ENCODE data around the gene PLEKHM3. TPM values are rescaled to one million over a fixed set of nuclear protein-coding genes. Genes with fewer than 3 reads are reported as not detected.

The PLEKHM3 gene
- total and polyA plus RNA-seq, 4 donors: 3.0 to 18.3 (median 5.5) TPM

- Histone ChIP-seq H3K27me3 (ENCODE audit: control insufficient read depth in 4 of 4, insufficient read depth in 4 of 4, low read length in 3 of 4) (no peaks in the 10 kb centered on the region), H3K4me1 (ENCODE audit: control insufficient read depth in 4 of 4, insufficient read depth in 4 of 4, low read length in 3 of 4) (no peaks in the 10 kb centered on the region), H3K36me3 (ENCODE audit: control insufficient read depth in 4 of 4, insufficient read depth in 3 of 4, low read depth in 1 of 4, low read length in 3 of 4) (no peaks in the 10 kb centered on the region), H3K27ac (ENCODE audit: low read depth in 1 of 2, low read length in 2 of 2) (no peak overlapping the region), H3K9ac (ENCODE audit: low read depth in 1 of 2, low read length in 2 of 2) (no peak overlapping the region), H3K4me3 (ENCODE audit: low read depth in 1 of 3, low read length in 3 of 3) (no peak overlapping the region), H3K9me3 (ENCODE audit: control insufficient read depth in 4 of 4, low read length in 3 of 4) (no peaks in the 10 kb centered on the region)
- DNase-seq (ENCODE audit: low spot score): no peak
- WGBS: 76% methylated on average over 4 of the region's 4 CpGs
- TF ChIP-seq EGR1 (IDR thresholded peaks at IDR 0.05; ENCODE audit: low read depth in 2 of 2): no peak
- TF ChIP-seq YY1 (IDR thresholded peaks at IDR 0.05): no peak
- TF ChIP-seq GABPA (IDR thresholded peaks at IDR 0.05 in 1 of 2, conservative IDR thresholded peaks at IDR 0.05 in 1 of 2): no peak
- TF ChIP-seq CTCF (IDR thresholded peaks at IDR 0.05; ENCODE audit: low read depth, low read length, missing input control): no peak
- no peak for TF ChIP-seq JUND (IDR thresholded peaks at IDR 0.05)
- no peak for TF ChIP-seq FOXA2 (IDR thresholded peaks at IDR 0.05)
- no peak for TF ChIP-seq REST (IDR thresholded peaks at IDR 0.05)
- no peak for TF ChIP-seq ZBTB33 (IDR thresholded peaks at IDR 0.05)
- TF ChIP-seq MAX (IDR thresholded peaks at IDR 0.05): no peak
- TF ChIP-seq NR2F2 (IDR thresholded peaks at IDR 0.05): no peak
Measured at GRCh38 chr2:208069186-208069585, 43.9 kb upstream of the PLEKHM3 start.

GRCh38 chr2:208066016-208066415, 40.7 kb upstream of the PLEKHM3 start:
- H3K27me3 ChIP-seq (ENCODE audit: control insufficient read depth in 4 of 4, insufficient read depth in 4 of 4, low read length in 3 of 4): no peaks in the 10 kb centered on the region
- no peaks in the 10 kb centered on the region for H3K9me3 ChIP-seq (ENCODE audit: control insufficient read depth in 4 of 4, low read length in 3 of 4)
- H3K36me3 ChIP-seq (ENCODE audit: control insufficient read depth in 4 of 4, insufficient read depth in 3 of 4, low read depth in 1 of 4, low read length in 3 of 4): no peaks in the 10 kb centered on the region
- no peak overlapping the region for H3K27ac ChIP-seq (ENCODE audit: low read depth in 1 of 2, low read length in 2 of 2)
- H3K4me1 ChIP-seq (ENCODE audit: control insufficient read depth in 4 of 4, insufficient read depth in 4 of 4, low read length in 3 of 4): no peaks in the 10 kb centered on the region
- H3K9ac ChIP-seq (ENCODE audit: low read depth in 1 of 2, low read length in 2 of 2): no peak overlapping the region
- H3K4me3 ChIP-seq (ENCODE audit: low read depth in 1 of 3, low read length in 3 of 3): no peak overlapping the region
- DNase-seq (ENCODE audit: low spot score): no peak
- TF ChIP-seq NR2F2 (IDR thresholded peaks at IDR 0.05): no peak
- TF ChIP-seq ATF3 (IDR thresholded peaks at IDR 0.05): no peak
- TF ChIP-seq EGR1 (IDR thresholded peaks at IDR 0.05; ENCODE audit: low read depth in 2 of 2): no peak
- no peak for TF ChIP-seq HNF4G (IDR thresholded peaks at IDR 0.05)
- no peak for TF ChIP-seq HNF4A (conservative IDR thresholded peaks at IDR 0.05)
- no peak for TF ChIP-seq REST (IDR thresholded peaks at IDR 0.05)
- TF ChIP-seq ZBTB33 (IDR thresholded peaks at IDR 0.05): no peak
- TF ChIP-seq YY1 (IDR thresholded peaks at IDR 0.05): no peak
- no peak for TF ChIP-seq SP1 (IDR thresholded peaks at IDR 0.05)
- 94% methylated on average over 4 of the region's 4 CpGs for WGBS

All from liver (tissue), 9 donors.